Osteoblast (primary cell): ENCODE results near the gene SEMA3G. TPM values are rescaled to one million over a fixed set of nuclear protein-coding genes. Genes with fewer than 3 reads are reported as not detected.

Experiments
- DNase-seq: peaks from one replicate; pipeline ENCODE4 v3.0.0; 2011; ENCODE audit warnings: low spot score, mixed read lengths; ENCODE audit not compliant: insufficient read length; ENCODE audit errors: missing footprints
- H2AFZ ChIP-seq: 2 replicates; pipeline ENCODE4 v1.6.0; 2011; ENCODE audit warnings: mild to moderate bottlenecking, low read length
- H3K27ac ChIP-seq: 2 replicates; pipeline ENCODE4 v1.5.1; 2011; ENCODE audit warnings: mild to moderate bottlenecking, low read depth, low read length, moderate library complexity
- H3K27me3 ChIP-seq: 2 replicates; pipeline ENCODE4 v1.6.0; 2012; ENCODE audit warnings: mild to moderate bottlenecking, control low read depth, inconsistent platforms, low read length, moderate library complexity; ENCODE audit not compliant: insufficient read depth
- H3K36me3 ChIP-seq: 2 replicates; pipeline ENCODE4 v1.5.1; 2011; ENCODE audit warnings: mild to moderate bottlenecking, low read length, control low read depth, moderate library complexity; ENCODE audit not compliant: insufficient read depth
- H3K4me1 ChIP-seq: 2 replicates; pipeline ENCODE4 v1.5.1; 2011; ENCODE audit warnings: mild to moderate bottlenecking, low read length, control low read depth, moderate library complexity; ENCODE audit not compliant: insufficient read depth
- H3K4me2 ChIP-seq: 2 replicates; pipeline ENCODE4 v1.6.0; 2011; ENCODE audit warnings: mild to moderate bottlenecking, low read length; ENCODE audit not compliant: insufficient read depth
- H3K4me3 ChIP-seq: fragments of 200-600 bp; sonication (generic); 3 replicates; pipeline ENCODE4 v1.5.1; 2012; ENCODE audit warnings: mild to moderate bottlenecking, low read length, inconsistent platforms; ENCODE audit not compliant: insufficient read depth
- H3K79me2 ChIP-seq: 2 replicates; pipeline ENCODE4 v1.6.0; 2012; ENCODE audit warnings: mild to moderate bottlenecking, low read length, control low read depth, inconsistent platforms; ENCODE audit not compliant: insufficient read depth
- H3K9me3 ChIP-seq: 2 replicates; pipeline ENCODE4 v1.5.1; 2011; ENCODE audit warnings: low read depth, low read length, control low read depth
- H4K20me1 ChIP-seq: 2 replicates; pipeline ENCODE4 v1.6.0; 2012; ENCODE audit warnings: mild to moderate bottlenecking, low read length, control low read depth; ENCODE audit not compliant: insufficient read depth
- CTCF ChIP-seq: IDR thresholded peaks from 2 replicates; pipeline ENCODE4 v1.5.1; 2011; ENCODE audit warnings: mild to moderate bottlenecking, low read depth, low read length, moderate library complexity; ENCODE audit errors: extremely low read depth
- total RNA-seq: library from RNA; depleted of rRNA; stranded (reverse); fragments of >200 nt; gene quantifications from 2 replicates; pipeline ENCODE4 v1.2.3, GENCODE V29; 2012

SEMA3G gene
- total RNA-seq, 1 donor: not detected

- peaks cover 26% of the 10 kb centered on the region for H3K79me2 ChIP-seq
- H2AFZ ChIP-seq: no peak overlapping the region
- H3K36me3 ChIP-seq: peaks cover 70% of the 10 kb centered on the region
- peaks cover 15% of the 10 kb centered on the region for H4K20me1 ChIP-seq
- no peak for TF ChIP-seq CTCF
- no peak overlapping the region for H3K4me2 ChIP-seq
- H3K9me3 ChIP-seq: no peaks in the 10 kb centered on the region
- no peaks in the 10 kb centered on the region for H3K27me3 ChIP-seq
- no peak overlapping the region for H3K4me3 ChIP-seq
- H3K4me1 ChIP-seq: peaks cover 9% of the 10 kb centered on the region
- DNase-seq: peak; percentile 45
- H3K27ac ChIP-seq: no peak overlapping the region
These were observed 40.5 kb downstream of the SEMA3G start for GRCh38 chr3:52404391-52404790.

GRCh38 chr3:52403955-52404354 is 40.9 kb downstream of the SEMA3G start:
- H3K79me2 ChIP-seq: peaks cover 21% of the 10 kb centered on the region
- H3K36me3 ChIP-seq: peaks cover 70% of the 10 kb centered on the region
- TF ChIP-seq CTCF: no peak
- H3K27ac ChIP-seq: no peak overlapping the region
- no peak overlapping the region for H3K4me2 ChIP-seq
- no peak overlapping the region for H3K4me3 ChIP-seq
- no peak overlapping the region for H2AFZ ChIP-seq
- H4K20me1 ChIP-seq: peaks cover 16% of the 10 kb centered on the region
- no peaks in the 10 kb centered on the region for H3K27me3 ChIP-seq
- peak; percentile 58 for DNase-seq
- peaks cover 5% of the 10 kb centered on the region for H3K4me1 ChIP-seq
- H3K9me3 ChIP-seq: no peaks in the 10 kb centered on the region

GRCh38 chr3:52403271-52403841 is 41.5 kb downstream of the SEMA3G start:
- peak; percentile 63 for DNase-seq
- Histone ChIP-seq H4K20me1 (peaks cover 14% of the 10 kb centered on the region), H3K36me3 (peaks cover 68% of the 10 kb centered on the region), H3K27me3 (no peaks in the 10 kb centered on the region), H2AFZ (no peak overlapping the region), H3K4me3 (no peak overlapping the region), H3K27ac (no peak overlapping the region), H3K4me2 (no peak overlapping the region), H3K79me2 (peaks cover 15% of the 10 kb centered on the region), H3K4me1 (no peaks in the 10 kb centered on the region), H3K9me3 (no peaks in the 10 kb centered on the region)
- TF ChIP-seq CTCF: no peak

GRCh38 chr3:52402706-52403270 is 42.1 kb downstream of the SEMA3G start:
- Histone ChIP-seq H3K4me1 (no peaks in the 10 kb centered on the region), H3K4me3 (no peak overlapping the region), H2AFZ (no peak overlapping the region), H4K20me1 (peaks cover 13% of the 10 kb centered on the region), H3K27me3 (no peaks in the 10 kb centered on the region), H3K36me3 (peaks cover 62% of the 10 kb centered on the region), H3K4me2 (no peak overlapping the region), H3K27ac (no peak overlapping the region), H3K79me2 (peaks cover 10% of the 10 kb centered on the region), H3K9me3 (no peaks in the 10 kb centered on the region)
- peak; percentile 59 for DNase-seq
- no peak for TF ChIP-seq CTCF
